CD4-positive, alpha-beta T cell treated with Interferon alpha-2 for 1 hour (primary cell): ENCODE results near the gene KDM4B.
A peak's percentile ranks its signal among the peaks of the same experiment; 100 is the strongest.

ENCODE experiments used
- DNase-seq, 2 donors: peaks; one replicate each; pipeline ENCODE4 v3.0.0-alpha.2; 2020 to 2022

Gene KDM4B

GRCh38 chr19:5036698-5037563 lies 68.0 kb downstream of the KDM4B start:
- no peak for DNase-seq

- no peak for DNase-seq
These were observed 69.0 kb downstream of the KDM4B start for GRCh38 chr19:5037936-5038335.

- no peak for DNase-seq
These were observed 69.8 kb downstream of the KDM4B start for GRCh38 chr19:5038631-5039271.

- no peak for DNase-seq
These were observed 71.0 kb downstream of the KDM4B start for GRCh38 chr19:5039642-5040543.

GRCh38 chr19:5040544-5041167 lies 71.7 kb downstream of the KDM4B start:
- no peak for DNase-seq

- no peak for DNase-seq
These were observed 72.4 kb downstream of the KDM4B start for GRCh38 chr19:5041168-5041912.

- DNase-seq, result no peak
These were observed 72.9 kb downstream of the KDM4B start for GRCh38 chr19:5041913-5042187.

- DNase-seq, result no peak
These were observed 73.6 kb downstream of the KDM4B start for GRCh38 chr19:5042556-5042955.

GRCh38 chr19:5045029-5045428 lies 76.1 kb downstream of the KDM4B start:
- DNase-seq, result no peak

GRCh38 chr19:5045956-5046338 lies 77.0 kb downstream of the KDM4B start:
- DNase-seq, result no peak

- DNase-seq, result no peak
These were observed 77.6 kb downstream of the KDM4B start for GRCh38 chr19:5046339-5047039.

- DNase-seq, result no peak
These were observed 78.5 kb downstream of the KDM4B start for GRCh38 chr19:5047251-5047935.

GRCh38 chr19:5048091-5048726 lies 79.3 kb downstream of the KDM4B start:
- DNase-seq, result peak; percentile 30 to 53

GRCh38 chr19:5048727-5049553 lies 80.0 kb downstream of the KDM4B start:
- DNase-seq, result no peak

GRCh38 chr19:5049561-5049960 lies 80.6 kb downstream of the KDM4B start:
- DNase-seq, result no peak

- no peak for DNase-seq
These were observed 81.2 kb downstream of the KDM4B start for GRCh38 chr19:5050067-5050656.

GRCh38 chr19:5050905-5051304 lies 82.0 kb downstream of the KDM4B start:
- DNase-seq, result no peak

GRCh38 chr19:5051619-5052018 lies 82.7 kb downstream of the KDM4B start:
- DNase-seq, result no peak

GRCh38 chr19:5052515-5052914 lies 83.6 kb downstream of the KDM4B start:
- no peak for DNase-seq
